NCI-H1092 treated with DMSO at 0.1 percent for 48 hours (cell line): ENCODE data around the gene PARD3B.

Source experiments
- DNase-seq: peaks from one replicate; lab custom pipeline; 2025; lab: John Stamatoyannopoulos, UW

The PARD3B gene

DNA sequence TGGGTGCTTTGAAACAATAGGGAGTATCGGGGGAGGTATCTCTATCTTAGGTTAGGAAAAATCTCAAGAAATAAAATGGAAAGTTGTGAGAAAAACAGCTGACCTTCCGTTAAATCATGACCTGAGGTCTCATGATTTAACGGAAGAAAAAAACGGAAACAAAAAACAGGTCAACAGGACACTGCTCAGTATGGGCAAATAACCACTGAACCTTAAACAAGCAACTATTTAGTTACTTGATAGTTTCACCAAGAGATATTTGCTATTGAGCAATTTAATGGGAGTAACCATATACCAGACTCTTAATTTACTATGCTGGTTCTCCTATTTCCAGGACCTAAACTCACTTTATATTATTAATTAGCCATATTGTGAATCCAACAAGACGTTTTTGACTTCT lies 150.8 kb downstream of the PARD3B start:
- DNase-seq, result no peak

DNA sequence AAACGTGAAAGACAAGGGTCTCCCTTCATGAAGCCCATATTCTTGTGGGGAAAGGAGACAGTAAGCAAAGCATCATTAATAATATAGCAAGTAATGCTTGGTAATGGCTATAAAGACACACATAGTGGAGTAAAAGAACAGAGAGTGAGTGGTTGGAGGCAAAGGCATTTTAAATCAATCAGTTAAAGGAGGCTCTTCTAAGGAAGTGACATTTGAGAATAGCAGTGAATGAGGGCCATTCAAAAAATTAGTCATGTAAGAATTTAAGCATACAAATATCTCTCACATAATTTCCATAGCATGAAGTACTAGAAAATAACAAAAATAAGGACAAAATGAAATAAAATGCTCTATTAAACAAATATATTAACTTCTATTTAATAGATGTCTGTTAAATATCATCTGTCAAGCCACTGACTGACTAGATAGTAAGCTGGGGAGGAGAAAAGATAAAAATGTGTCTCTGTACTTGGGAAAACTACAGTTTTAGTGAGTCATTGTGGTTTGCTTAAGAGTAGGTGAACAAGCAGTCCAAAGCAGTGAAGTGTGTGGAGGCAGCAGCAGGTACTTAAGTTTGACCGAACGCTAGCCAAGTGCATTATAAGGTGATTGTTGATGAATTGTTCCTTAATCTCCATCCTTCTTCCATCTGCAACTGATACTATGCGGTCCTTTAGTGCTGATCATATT lies 160.1 kb downstream of the PARD3B start:
- DNase-seq, result no peak

- DNase-seq, result no peak
These were observed 161.7 kb downstream of the PARD3B start for GRCh38 chr2:204706939-204707338.

DNA sequence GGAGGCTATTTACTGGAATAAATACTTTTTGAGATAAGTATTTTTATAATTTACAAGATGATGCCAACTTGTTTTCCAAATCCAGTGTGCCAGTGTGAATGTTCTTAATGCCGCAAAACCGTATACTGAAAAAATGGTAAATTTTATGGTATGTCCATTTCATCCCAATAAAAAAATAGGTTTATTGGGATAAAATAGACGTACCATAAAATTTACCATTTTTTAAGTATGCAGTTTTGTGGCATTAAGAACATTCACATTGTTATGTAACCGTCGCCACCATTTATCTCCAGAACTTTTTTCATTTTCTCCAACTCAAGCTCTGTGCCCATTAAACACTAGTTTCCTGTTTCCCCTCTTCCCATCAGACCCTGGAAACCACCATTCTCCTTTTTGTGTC lies 167.9 kb downstream of the PARD3B start:
- no peak for DNase-seq

GRCh38 chr2:204715361-204715760 lies 170.1 kb downstream of the PARD3B start:
- no peak for DNase-seq

DNA sequence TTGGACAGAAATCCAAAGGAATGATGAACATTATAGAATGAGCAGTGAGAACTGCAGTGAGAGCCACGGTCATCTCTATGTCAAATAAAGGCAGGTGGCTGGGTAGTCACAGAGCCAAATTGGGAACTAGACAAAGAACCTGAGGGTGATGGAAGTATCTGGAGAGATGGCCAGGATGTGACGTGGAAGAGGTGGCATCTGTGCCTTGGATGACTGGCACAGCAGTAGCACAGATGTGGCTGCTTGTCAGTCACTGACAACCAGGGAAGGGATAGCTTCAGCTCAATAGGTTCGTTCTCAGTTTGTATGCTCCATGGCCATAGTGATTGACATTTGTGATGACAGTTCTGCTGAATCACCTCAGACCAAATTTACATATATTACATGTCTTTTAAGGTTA lies 172.3 kb downstream of the PARD3B start:
- DNase-seq, result no peak

DNA sequence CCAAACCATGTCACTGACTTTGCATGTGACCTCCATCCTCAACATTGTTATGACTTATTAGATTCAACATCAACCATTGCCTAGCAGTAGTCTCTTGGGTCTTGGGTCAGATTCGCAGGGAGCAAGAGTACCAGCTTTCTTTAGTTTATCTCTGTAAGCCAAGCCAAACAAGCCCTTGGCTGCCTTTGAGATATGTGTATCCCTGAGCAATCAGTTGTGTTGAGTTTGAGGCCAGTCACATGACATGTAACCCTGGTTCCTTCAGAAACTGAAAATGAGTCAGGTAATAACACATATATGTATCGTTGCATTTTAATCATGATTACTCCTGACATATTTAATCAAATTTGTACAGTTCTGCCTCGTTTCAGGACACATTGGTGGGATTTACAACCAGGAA lies 173.3 kb downstream of the PARD3B start:
- DNase-seq, result no peak

GRCh38 chr2:204720874-204721273 lies 175.6 kb downstream of the PARD3B start:
- DNase-seq, result no peak

DNA sequence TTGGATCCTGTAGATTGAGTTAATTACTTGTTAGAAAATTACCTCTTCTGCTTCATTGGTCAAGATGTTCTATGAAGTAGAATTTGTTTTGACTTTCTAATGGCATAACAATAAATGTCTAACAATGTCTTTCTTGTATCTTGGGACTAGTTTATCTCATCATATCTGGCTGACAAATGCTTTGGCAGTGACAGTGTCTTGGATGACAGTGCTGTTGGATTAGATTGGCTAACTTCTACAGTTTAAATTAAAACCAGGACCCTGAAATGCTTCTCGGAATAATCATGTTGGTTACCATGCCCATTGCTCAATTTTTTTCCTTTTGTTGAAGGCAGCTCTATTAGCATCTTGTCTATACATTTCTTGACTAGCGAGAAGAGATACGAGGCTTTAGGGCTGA lies 176.9 kb downstream of the PARD3B start:
- DNase-seq, result no peak

GRCh38 chr2:204722691-204723090 lies 177.4 kb downstream of the PARD3B start:
- DNase-seq, result no peak

- DNase-seq, result no peak
These were observed 180.6 kb downstream of the PARD3B start for GRCh38 chr2:204725693-204726360.

DNA sequence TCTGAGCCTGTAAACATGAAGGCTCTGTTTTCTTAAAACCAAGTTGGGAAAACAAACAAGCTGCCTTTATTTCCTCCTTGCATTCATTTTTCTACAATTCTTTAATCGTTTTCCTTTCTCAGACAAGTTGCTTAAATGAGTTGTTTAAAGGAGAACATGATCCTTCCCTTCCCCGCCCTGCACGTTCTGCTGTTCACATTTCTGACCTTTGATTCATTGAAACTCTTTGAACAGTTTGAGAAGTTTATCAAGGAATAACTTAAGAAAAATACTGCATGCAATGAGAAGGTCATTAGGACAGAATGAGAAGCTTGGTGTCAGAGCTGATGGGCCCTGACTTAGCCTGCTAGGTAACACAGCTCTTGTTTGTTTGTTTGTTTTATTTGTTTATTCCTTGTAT lies 181.6 kb downstream of the PARD3B start:
- DNase-seq, result no peak

GRCh38 chr2:204727368-204727767 lies 182.1 kb downstream of the PARD3B start:
- no peak for DNase-seq

DNA sequence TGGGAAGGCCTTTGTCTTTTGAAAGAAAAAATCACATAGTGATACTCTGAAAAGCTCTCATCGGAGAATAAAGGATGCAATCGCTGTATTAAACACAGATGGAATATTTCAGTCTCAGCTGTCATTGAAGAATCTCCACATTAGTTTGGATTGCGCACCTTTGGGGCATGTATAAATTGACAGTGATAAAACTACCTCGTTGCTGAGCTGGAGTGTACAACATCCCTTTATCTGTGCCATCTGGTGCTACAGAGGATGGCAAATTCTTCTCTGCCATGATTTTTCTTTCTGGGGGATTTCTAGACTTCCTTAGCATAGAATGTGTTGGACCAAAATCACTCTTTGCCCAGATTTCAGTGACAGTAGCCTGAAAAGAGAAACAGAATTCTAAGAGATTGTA lies 185.3 kb downstream of the PARD3B start:
- no peak for DNase-seq

DNA sequence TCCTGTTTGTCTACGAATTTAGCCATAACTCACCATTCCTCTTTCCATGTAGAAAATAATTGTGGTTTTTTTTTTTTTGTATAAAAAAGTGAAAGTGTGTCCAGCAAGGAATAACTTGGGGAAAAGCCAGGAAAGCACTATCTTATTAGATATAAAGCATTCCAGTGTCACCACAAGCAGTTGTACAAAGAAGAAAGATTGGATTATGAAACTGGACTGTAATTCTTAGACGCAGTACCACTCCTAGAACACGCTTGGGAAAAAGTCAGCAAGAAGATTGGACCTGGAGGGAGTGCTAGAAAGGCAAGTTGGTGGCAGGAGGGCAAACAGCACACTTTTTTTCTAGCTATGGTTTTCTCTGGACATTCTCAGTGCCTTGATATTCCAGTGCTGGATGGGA lies 186.7 kb downstream of the PARD3B start:
- no peak for DNase-seq

GRCh38 chr2:204737296-204737695 lies 192.0 kb downstream of the PARD3B start:
- no peak for DNase-seq

- no peak for DNase-seq
These were observed 193.4 kb downstream of the PARD3B start for GRCh38 chr2:204738721-204739120.

DNA sequence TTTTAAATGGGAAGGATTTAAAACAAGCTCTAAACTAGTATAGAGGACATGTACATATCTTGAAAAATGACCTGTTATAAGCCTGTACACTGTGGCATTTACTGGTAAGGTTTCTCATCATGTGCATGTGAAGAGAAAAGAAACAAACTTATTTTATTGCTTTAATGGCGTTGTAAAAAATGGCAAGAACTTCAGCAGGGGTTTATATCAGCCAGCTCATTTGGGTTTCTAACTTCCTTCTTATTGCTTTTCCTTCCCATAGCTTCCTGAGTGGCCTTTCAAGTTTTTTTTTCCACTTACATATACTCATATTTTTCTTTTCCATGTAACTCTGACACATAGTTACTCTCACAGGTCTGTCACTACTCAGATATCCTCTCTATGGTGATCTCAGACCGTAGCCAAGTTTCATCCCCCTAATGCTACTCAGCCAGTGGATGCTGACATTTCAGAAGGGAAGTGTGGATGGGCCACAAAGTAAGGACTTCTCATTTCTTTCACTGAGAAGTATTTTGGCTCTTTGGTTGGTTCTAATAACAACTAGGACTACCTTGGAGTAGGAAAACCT lies 198.2 kb downstream of the PARD3B start:
- no peak for DNase-seq

GRCh38 chr2:204744506-204744905 lies 199.2 kb downstream of the PARD3B start:
- DNase-seq, result no peak

- DNase-seq, result no peak
These were observed 203.0 kb downstream of the PARD3B start for GRCh38 chr2:204748286-204748685.

- DNase-seq, result no peak
These were observed 204.0 kb downstream of the PARD3B start for GRCh38 chr2:204749319-204749718.

- DNase-seq, result no peak
These were observed 205.1 kb downstream of the PARD3B start for GRCh38 chr2:204750389-204750788.

- no peak for DNase-seq
These were observed 206.2 kb downstream of the PARD3B start for GRCh38 chr2:204751472-204751871.

- DNase-seq, result no peak
These were observed 208.6 kb downstream of the PARD3B start for GRCh38 chr2:204753841-204754240.
